ENCODE measurements around the gene ZBTB21.

DNA sequence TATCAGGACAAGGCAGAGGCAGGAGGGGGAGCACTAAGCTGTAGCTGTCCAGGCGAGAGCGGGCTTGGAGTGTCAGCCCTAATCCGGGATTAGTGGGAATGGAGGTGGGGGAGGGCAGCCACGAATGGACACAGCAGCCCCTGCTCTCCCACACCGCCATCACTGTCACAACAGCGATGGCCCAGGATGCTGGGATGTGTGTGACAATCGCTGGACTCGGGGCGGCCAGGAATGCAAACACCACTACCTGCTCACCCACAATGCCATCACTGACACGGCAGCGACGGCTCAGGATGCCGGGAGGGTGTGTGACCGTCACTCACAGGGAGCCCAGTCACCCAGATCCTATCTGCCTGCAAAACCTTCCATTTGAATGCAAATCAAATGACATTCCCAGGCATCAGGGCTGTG, 59.2 kb downstream of the ZBTB21 start:
- TF ChIP-seq POLR2A (IDR thresholded peaks at IDR 0.05; ENCODE audit: low read depth, low read length), result no peak
- TF ChIP-seq CTCF (conservative IDR thresholded peaks at IDR 0.05; ENCODE audit: low read depth, low read length), result no peak
- no peak for TF ChIP-seq RFX5 (IDR thresholded peaks at IDR 0.05; ENCODE audit: low read depth, low read length)
- TF ChIP-seq SMC3 (IDR thresholded peaks at IDR 0.05; ENCODE audit: low read depth, low read length), result no peak
- TF ChIP-seq MAZ (IDR thresholded peaks at IDR 0.05; ENCODE audit: borderline replicate concordance, low read depth, low read length), result no peak
- no peak for TF ChIP-seq RAD21 (IDR thresholded peaks at IDR 0.05; ENCODE audit: low read length)
- TF ChIP-seq CEBPB (IDR thresholded peaks at IDR 0.05; ENCODE audit: low read depth, low read length), result no peak
- no peak for TF ChIP-seq RCOR1 (IDR thresholded peaks at IDR 0.05; ENCODE audit: insufficient replicate concordance, low read length)
- TF ChIP-seq MXI1 (IDR thresholded peaks at IDR 0.05; ENCODE audit: borderline replicate concordance, low read depth, low read length), result no peak
- no peak for TF ChIP-seq USF2 (IDR thresholded peaks at IDR 0.05; ENCODE audit: low read depth, low read length)
